Mesodermal cell (in vitro differentiated cells): Measurements from ENCODE around the gene CD300A.
"Not testable (repeated sequence)": the region's sequence is repeated elsewhere in the genome, so short reads cannot be mapped to it uniquely, and the experiment has no call there.

Experiments
- H3K27ac ChIP-seq: 2 replicates; pipeline ENCODE4 v1.7.0; 2013; ENCODE audit warnings: mild to moderate bottlenecking, low read depth, low read length, moderate library complexity; ENCODE audit not compliant: severe bottlenecking
- H3K36me3 ChIP-seq: 2 replicates; pipeline ENCODE4 v1.7.1; 2013; ENCODE audit warnings: mild to moderate bottlenecking, low read length, moderate library complexity; ENCODE audit not compliant: control insufficient read depth, insufficient read depth
- H3K4me1 ChIP-seq: one replicate; pipeline ENCODE4 v1.7.1; 2013; ENCODE audit warnings: mild to moderate bottlenecking, low read length; ENCODE audit not compliant: insufficient read depth, control insufficient read depth, poor library complexity, severe bottlenecking
- H3K4me3 ChIP-seq: 2 replicates; pipeline ENCODE4 v1.7.0; 2013; ENCODE audit warnings: low read length, control low read depth, mild to moderate bottlenecking; ENCODE audit not compliant: insufficient read depth, poor library complexity, severe bottlenecking; ENCODE audit errors: extremely low read depth
- H3K9me3 ChIP-seq: 2 replicates; pipeline ENCODE4 v1.7.1; 2013; ENCODE audit warnings: mild to moderate bottlenecking, low read length, moderate library complexity; ENCODE audit not compliant: control insufficient read depth
- WGBS, 2 experiments: methylation state at CpG; one replicate each; pipeline ENCODE4 v1.1.5; 2013; ENCODE audit warnings: missing lambda C conversion rate in 2 of 2; ENCODE audit not compliant: insufficient coverage in 2 of 2; 5-methylcytosine and 5-hydroxymethylcytosine counted together

CD300A gene

DNA sequence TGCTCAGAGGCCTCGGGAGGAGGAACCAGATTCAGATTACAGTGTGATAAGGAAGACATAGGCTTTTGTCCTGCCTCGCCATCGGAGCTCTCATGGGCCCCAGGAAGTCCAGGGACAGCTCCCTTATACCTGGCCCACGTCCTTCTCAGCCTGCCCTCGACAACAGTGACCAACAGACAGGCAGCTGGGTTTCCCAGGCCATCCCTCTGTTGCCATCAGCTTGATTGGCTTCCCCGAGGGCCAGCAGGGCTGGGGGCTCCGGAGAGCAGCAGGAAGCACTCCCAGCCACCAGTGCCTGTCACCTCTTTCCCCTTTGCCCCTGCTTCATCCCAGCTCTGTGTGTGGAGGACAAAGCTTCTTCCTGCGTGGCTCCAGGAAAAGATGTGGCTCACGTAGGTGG lies 17.6 kb downstream of the CD300A start:
- Histone ChIP-seq H3K36me3 (no peaks in the 10 kb centered on the region), H3K27ac (no peak overlapping the region), H3K4me1 (no peaks in the 10 kb centered on the region), H3K9me3 (no peaks in the 10 kb centered on the region), H3K4me3 (no peak overlapping the region)
- 67 to 89% methylated on average over 7 of the region's 9 CpGs for WGBS, 2 experiments

DNA sequence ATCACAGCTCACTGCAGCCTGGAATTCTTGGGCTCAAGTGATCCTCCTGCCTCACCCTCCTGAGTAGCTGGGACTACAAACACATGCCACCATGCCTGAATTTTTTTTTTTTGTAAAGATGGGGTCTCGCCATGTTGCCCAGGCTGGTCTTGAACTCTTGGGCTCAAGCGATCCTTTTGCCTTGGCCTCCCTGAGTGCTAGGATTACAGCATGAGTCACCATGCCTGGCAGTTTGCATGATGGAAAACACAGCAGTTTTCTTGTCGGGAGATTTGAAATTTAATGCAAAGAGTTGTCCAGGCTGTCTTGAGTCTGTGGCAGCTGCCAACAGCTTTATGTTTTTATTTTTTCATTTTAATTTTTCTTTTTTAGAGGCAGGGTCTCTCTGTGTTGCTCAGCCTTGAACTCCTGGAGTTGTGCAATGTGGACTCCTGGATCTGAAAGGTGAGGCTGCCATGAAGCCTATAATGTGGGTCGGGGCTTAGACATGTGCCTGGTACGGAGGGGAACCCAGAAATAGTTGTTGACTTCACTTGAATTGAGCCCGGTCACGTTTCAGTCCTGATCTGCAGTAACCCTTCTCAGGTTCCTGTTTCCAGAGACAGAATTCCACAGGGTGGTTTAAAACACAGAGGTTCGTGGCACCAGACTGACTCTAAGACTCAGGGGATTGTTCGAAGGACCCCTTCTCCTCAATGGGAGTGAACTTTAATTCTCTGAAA lies 18.7 kb downstream of the CD300A start:
- Histone ChIP-seq H3K4me3 (no peak overlapping the region), H3K27ac (no peak overlapping the region), H3K36me3 (no peaks in the 10 kb centered on the region), H3K4me1 (no peaks in the 10 kb centered on the region), H3K9me3 (no peaks in the 10 kb centered on the region)
- 81% methylated on average over 8 of the region's 9 CpGs for WGBS, 2 experiments

DNA sequence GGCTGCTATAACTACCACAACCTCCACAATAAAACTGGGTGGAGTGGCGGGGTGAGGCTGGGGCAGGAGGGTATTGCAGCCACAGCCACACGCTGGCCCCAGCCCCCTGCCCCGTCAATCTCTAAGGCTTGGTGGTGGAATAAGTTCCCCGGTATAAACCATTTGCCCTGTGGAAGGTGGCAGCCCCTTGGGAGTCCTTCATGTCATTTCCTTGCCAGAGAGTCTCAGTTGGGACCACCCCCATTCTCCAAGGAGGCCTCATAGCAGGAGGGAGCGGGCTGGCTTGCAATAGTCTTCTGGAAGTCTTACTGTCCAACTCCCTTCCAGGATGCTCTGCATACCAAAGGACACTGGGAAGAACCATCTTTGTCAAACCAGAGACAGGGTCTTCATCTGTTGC lies 19.4 kb downstream of the CD300A start:
- WGBS, 2 experiments, result 86 to 100% methylated on average over 3 of the region's 5 CpGs
- H3K9me3 ChIP-seq, result no peaks in the 10 kb centered on the region
- H3K36me3 ChIP-seq, result no peaks in the 10 kb centered on the region
- no peaks in the 10 kb centered on the region for H3K4me1 ChIP-seq
- H3K27ac ChIP-seq, result no peak overlapping the region
- no peak overlapping the region for H3K4me3 ChIP-seq

DNA sequence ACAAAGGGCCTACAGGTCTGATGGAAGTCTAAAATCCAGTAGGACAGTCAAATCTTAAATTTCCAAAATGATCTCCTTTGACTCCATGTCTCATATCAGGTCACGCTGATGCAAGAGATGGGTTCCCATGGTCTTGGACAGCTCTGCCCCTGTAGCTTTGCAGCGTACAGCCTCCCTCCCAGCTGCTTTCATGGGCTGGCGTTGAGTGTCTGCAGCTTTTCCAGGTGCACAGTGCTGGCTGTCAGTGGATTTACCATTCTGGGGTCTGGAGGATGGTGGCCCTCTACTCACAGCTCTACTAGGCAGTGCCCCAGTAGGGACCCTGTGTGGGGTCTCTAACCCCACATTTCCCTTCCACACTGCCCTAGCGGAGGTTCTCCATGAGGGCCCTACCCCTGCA lies 21.8 kb downstream of the CD300A start:
- H3K4me3 ChIP-seq, H3K36me3 ChIP-seq, H3K27ac ChIP-seq, H3K9me3 ChIP-seq, H3K4me1 ChIP-seq: not testable (repeated sequence)
- 89 to 96% methylated on average over 3 to 4 of the region's 4 CpGs for WGBS, 2 experiments

DNA sequence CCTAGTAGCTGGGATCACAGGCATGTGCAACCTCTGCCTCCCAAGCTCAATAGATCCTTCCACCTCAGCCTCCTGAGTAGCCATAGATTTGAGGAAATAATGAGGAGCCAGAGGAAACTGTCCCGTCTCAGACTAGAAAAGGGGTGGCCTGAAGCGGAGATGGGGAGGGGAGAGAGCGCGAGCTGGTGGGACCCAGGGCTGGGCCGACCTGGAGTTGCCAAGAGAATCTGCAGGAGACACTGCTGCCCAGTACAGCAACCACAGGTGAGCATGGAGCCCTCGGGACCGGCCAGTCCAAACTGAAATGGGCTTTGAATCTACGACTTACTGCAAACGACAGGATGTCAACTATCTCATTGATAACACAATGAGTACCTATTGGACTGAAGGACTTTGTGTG lies 24.3 kb downstream of the CD300A start:
- Histone ChIP-seq H3K4me1 (no peaks in the 10 kb centered on the region), H3K9me3 (no peaks in the 10 kb centered on the region), H3K36me3 (no peaks in the 10 kb centered on the region), H3K4me3 (no peak overlapping the region), H3K27ac (no peak overlapping the region)
- WGBS, 2 experiments, result 91 to 95% methylated on average over 4 to 8 of the region's 9 CpGs

DNA sequence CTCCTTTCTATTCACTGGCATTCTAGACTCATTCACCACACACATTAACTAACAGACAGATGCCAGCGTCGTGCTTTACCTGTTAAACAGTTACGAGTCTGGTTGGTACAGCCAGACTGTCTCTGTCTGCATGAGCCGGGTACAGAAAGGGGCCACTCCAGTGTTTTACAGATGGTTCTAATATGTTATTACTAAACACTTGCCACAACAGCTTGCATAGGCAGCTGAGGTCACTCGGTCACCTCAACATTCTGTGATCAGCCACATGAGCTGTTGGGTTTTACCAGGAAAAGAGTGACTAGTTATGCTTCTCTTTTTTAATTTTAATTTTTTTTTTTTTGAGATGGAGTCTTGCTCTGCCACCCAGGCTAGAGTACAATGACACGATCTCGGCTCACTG lies 25.2 kb downstream of the CD300A start:
- WGBS, 2 experiments, result 87 to 88% methylated on average over 6 to 7 of the region's 7 CpGs
- Histone ChIP-seq H3K27ac (no peak overlapping the region), H3K4me3 (no peak overlapping the region), H3K36me3 (no peaks in the 10 kb centered on the region), H3K9me3 (no peaks in the 10 kb centered on the region), H3K4me1 (no peaks in the 10 kb centered on the region)

DNA sequence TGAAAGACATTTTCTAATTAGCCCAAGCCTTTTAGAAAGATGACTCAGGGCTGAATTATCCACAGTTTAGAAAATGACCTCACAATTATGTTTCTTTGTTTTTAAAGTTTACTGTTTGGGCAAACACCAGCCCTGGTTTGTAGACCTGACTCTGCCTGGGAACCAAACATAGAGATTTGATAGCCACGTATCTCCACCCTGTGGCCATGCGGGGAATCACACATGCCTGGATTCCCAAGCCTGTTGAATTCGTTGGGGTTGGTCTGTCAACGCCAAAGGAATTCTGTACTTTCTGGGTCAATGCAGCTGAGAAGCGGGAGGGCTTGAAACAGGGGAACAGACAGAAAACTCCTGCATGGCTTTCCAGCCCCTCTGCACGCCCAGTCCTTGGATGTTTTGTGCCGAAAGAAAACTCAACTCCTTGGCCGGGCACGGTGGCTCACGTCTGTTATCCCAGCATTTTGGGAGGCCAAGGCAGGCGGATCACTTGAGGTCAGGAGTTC lies 26.9 kb downstream of the CD300A start:
- Histone ChIP-seq H3K4me1 (no peaks in the 10 kb centered on the region), H3K4me3 (no peak overlapping the region), H3K36me3 (no peaks in the 10 kb centered on the region), H3K27ac (no peak overlapping the region), H3K9me3 (no peaks in the 10 kb centered on the region)
- WGBS, 2 experiments, result 39 to 47% methylated on average over 10 to 11 of the region's 11 CpGs

DNA sequence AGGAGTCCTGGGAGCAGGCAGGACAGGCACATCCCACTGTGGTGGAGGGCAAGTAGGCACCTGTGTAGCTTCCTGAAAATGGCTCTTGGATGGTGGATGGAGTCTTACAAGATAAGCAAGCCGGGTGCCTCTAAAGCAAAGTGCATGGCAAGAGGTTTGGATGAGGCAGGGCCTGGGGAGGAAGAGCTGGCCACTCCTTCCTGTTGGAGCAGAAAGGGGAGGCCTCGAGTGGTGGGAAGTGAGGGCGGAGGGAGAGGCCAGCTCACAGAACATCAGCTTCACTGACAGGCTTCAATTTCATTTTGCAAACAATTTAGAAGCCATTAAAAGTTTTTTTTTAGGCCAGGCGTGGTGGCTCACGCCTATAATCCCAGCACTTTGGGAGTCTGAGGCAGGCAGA lies 31.0 kb downstream of the CD300A start:
- no peak overlapping the region for H3K27ac ChIP-seq
- no peak overlapping the region for H3K4me3 ChIP-seq
- 73 to 74% methylated on average over 3 to 5 of the region's 5 CpGs for WGBS, 2 experiments
- no peaks in the 10 kb centered on the region for H3K4me1 ChIP-seq
- no peaks in the 10 kb centered on the region for H3K36me3 ChIP-seq
- H3K9me3 ChIP-seq, result no peaks in the 10 kb centered on the region

DNA sequence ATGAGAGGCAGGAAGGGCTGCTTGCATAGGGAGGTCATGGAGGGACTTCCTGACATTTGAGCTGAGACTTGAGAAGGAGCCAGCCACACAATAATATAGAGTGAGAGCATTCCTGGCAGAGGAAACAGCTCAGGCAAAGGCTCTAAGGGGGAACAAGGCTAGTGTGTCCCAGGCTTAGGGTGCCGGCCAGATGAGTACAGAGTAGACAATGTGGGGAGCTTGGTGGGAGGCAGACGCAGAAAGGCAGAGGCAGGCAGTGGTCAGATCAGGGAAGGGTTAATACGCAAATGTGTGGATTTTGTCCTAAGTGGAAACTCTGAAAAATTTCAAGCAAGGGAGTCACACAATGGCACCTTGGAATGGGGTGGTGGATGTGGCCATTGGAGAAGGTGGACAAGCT lies 33.6 kb downstream of the CD300A start:
- Histone ChIP-seq H3K9me3 (no peaks in the 10 kb centered on the region), H3K27ac (no peak overlapping the region), H3K4me1 (no peaks in the 10 kb centered on the region), H3K36me3 (no peaks in the 10 kb centered on the region), H3K4me3 (no peak overlapping the region)
- 89 to 95% methylated on average over 3 of the region's 3 CpGs for WGBS, 2 experiments

DNA sequence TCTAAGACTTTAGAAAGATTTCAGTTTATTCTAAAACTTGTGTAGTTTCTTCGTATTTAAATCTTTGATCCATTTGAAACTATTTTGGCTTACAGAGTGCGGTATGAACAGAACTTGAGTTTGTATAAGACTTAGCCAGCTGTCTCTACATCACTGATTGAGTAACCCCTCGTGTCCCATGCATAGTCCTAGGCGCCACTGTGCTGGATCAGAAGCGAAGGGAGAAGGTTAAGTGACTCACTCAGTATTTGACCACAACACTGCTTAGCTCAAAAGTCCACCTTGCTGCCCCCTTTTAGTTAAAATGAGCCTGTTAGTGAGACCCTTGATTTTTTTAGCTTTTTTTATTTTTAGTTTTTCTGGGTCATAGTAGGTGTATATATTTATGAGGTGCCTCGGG lies 36.4 kb downstream of the CD300A start:
- 84 to 85% methylated on average over 4 to 5 of the region's 6 CpGs for whole genome bisulfite sequencing, 2 experiments
- H3K36me3 ChIP-seq, result no peaks in the 10 kb centered on the region
- H3K4me1 ChIP-seq, result no peaks in the 10 kb centered on the region
- H3K9me3 ChIP-seq, result no peaks in the 10 kb centered on the region
- H3K4me3 ChIP-seq, result no peak overlapping the region
- no peak overlapping the region for H3K27ac ChIP-seq

DNA sequence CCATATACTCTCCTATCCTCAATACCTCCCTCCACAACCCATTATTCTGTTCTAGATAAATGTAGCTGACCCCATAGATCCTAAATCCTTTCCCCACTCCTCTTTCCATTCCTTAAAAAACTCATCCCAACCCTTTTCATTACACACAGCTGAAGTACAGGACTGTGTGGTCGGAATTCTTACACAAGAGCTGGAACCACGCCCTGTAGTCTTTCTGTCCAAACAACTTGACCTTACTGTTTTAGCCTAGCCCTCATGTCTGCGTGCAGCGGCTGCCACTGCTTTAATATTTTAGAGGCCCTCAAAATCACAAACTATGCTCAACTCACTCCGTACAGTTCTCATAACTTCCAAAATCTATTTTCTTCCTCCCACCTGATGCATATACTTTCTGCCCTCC lies 37.5 kb downstream of the CD300A start:
- not testable (repeated sequence) for H3K4me3 ChIP-seq, H3K36me3 ChIP-seq, H3K27ac ChIP-seq, H3K9me3 ChIP-seq, H3K4me1 ChIP-seq
- WGBS, 2 experiments, result 84 to 95% methylated on average over 3 to 5 of the region's 5 CpGs
